Measurements from ENCODE around the gene BCL11A. TPM values are rescaled to one million over a fixed set of nuclear protein-coding genes. Genes with fewer than 3 reads are reported as not detected.

Gene BCL11A
- total and polyA plus RNA-seq, 2 experiments from 2014 or later: 57.5 to 77.6 TPM

DNA sequence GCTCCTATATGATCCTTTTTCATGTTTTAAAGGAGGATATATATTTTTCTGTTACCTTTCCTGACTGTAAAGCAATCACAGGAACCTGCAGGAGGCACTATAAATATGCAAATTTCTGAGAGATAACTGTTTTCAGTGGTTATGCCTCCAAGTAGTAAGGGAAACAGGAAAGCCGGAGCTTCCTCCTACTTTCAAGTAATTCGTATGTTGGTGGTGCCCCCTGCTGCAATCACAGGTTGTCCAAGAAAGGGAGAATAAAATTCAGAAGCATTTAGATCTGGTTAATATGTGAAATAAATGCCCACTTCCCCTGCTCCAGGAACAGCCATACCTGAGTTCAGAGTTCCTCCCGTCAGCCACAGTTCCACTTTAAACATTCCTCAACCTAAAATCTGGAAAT, 12.0 kb upstream of the BCL11A start:
- peaks cover 4% of the 10 kb centered on the region for H3K27me3 Mint-ChIP-seq (ENCODE audit: insufficient read depth, low read depth, poor library complexity)
- Histone ChIP-seq H3K9me2 (ENCODE audit: insufficient read depth) (no peaks in the 10 kb centered on the region), H2AFZ (no peak overlapping the region), H3K27ac (ENCODE audit: low read depth) (no peak overlapping the region), H3K79me2 (replicated peaks; ENCODE audit: insufficient read depth) (no peaks in the 10 kb centered on the region), H3K27me3 (ENCODE audit: insufficient read depth) (peaks cover 35% of the 10 kb centered on the region), H3K36me3 (ENCODE audit: insufficient read depth) (no peaks in the 10 kb centered on the region), H3F3A (replicated peaks; ENCODE audit: low read depth) (no peaks in the 10 kb centered on the region), H3K4me1 (ENCODE audit: insufficient read depth) (peaks cover 39% of the 10 kb centered on the region), H3K4me2 (no peak overlapping the region), H3K4me3 (no peak overlapping the region), H4K20me1 (replicated peaks; ENCODE audit: insufficient read depth) (no peaks in the 10 kb centered on the region)
- no peaks in the 10 kb centered on the region for H3K9me3 Mint-ChIP-seq
- H3K4me3 Mint-ChIP-seq: no peak overlapping the region
- DNase-seq (ENCODE audit: low spot score) (peak; percentile 69), ATAC-seq (no peak)
- peaks cover 33% of the 10 kb centered on the region for H3K4me1 Mint-ChIP-seq
- TF ChIP-seq CTCF (conservative IDR thresholded peaks at IDR 0.05; ENCODE audit: low read depth in 2 of 2) (peak; percentile 51 to 66), EZH2 (IDR thresholded peaks at IDR 0.05; ENCODE audit: low read depth, unreplicated experiment) (no peak)
- no peaks in the 10 kb centered on the region for H3K36me3 Mint-ChIP-seq (ENCODE audit: low read depth)
- no peak overlapping the region for H3K27ac Mint-ChIP-seq

- H3K27ac ChIP-seq (ENCODE audit: low read depth): no peak overlapping the region
- Mint-ChIP-seq H3K9me3 (no peaks in the 10 kb centered on the region), H3K27me3 (ENCODE audit: insufficient read depth, low read depth, poor library complexity) (peaks cover 7% of the 10 kb centered on the region), H3K27ac (no peak overlapping the region), H3K4me1 (peaks cover 18% of the 10 kb centered on the region), H3K4me3 (no peak overlapping the region), H3K36me3 (ENCODE audit: low read depth) (no peaks in the 10 kb centered on the region)
- no peak overlapping the region for H2AFZ ChIP-seq
- H3K36me3 ChIP-seq (ENCODE audit: insufficient read depth): no peaks in the 10 kb centered on the region
- no peaks in the 10 kb centered on the region; the same call in 1 of the 2 replicates for H3F3A ChIP-seq (replicated peaks; ENCODE audit: low read depth)
- H3K4me3 ChIP-seq: no peak overlapping the region
- no peak overlapping the region for H3K4me2 ChIP-seq
- DNase-seq (ENCODE audit: low spot score) (peak; percentile 80), ATAC-seq (peak; percentile 54)
- no peaks in the 10 kb centered on the region for H4K20me1 ChIP-seq (replicated peaks; ENCODE audit: insufficient read depth)
- H3K9me2 ChIP-seq (ENCODE audit: insufficient read depth): no peaks in the 10 kb centered on the region
- H3K79me2 ChIP-seq (replicated peaks; ENCODE audit: insufficient read depth): no peaks in the 10 kb centered on the region
- TF ChIP-seq NANOG (IDR thresholded peaks at IDR 0.05; ENCODE audit: borderline replicate concordance) (no peak), CTCF (conservative IDR thresholded peaks at IDR 0.05; ENCODE audit: low read depth in 2 of 2) (peak; percentile 67 to 73)
- TF ChIP-seq, protein P1, sequence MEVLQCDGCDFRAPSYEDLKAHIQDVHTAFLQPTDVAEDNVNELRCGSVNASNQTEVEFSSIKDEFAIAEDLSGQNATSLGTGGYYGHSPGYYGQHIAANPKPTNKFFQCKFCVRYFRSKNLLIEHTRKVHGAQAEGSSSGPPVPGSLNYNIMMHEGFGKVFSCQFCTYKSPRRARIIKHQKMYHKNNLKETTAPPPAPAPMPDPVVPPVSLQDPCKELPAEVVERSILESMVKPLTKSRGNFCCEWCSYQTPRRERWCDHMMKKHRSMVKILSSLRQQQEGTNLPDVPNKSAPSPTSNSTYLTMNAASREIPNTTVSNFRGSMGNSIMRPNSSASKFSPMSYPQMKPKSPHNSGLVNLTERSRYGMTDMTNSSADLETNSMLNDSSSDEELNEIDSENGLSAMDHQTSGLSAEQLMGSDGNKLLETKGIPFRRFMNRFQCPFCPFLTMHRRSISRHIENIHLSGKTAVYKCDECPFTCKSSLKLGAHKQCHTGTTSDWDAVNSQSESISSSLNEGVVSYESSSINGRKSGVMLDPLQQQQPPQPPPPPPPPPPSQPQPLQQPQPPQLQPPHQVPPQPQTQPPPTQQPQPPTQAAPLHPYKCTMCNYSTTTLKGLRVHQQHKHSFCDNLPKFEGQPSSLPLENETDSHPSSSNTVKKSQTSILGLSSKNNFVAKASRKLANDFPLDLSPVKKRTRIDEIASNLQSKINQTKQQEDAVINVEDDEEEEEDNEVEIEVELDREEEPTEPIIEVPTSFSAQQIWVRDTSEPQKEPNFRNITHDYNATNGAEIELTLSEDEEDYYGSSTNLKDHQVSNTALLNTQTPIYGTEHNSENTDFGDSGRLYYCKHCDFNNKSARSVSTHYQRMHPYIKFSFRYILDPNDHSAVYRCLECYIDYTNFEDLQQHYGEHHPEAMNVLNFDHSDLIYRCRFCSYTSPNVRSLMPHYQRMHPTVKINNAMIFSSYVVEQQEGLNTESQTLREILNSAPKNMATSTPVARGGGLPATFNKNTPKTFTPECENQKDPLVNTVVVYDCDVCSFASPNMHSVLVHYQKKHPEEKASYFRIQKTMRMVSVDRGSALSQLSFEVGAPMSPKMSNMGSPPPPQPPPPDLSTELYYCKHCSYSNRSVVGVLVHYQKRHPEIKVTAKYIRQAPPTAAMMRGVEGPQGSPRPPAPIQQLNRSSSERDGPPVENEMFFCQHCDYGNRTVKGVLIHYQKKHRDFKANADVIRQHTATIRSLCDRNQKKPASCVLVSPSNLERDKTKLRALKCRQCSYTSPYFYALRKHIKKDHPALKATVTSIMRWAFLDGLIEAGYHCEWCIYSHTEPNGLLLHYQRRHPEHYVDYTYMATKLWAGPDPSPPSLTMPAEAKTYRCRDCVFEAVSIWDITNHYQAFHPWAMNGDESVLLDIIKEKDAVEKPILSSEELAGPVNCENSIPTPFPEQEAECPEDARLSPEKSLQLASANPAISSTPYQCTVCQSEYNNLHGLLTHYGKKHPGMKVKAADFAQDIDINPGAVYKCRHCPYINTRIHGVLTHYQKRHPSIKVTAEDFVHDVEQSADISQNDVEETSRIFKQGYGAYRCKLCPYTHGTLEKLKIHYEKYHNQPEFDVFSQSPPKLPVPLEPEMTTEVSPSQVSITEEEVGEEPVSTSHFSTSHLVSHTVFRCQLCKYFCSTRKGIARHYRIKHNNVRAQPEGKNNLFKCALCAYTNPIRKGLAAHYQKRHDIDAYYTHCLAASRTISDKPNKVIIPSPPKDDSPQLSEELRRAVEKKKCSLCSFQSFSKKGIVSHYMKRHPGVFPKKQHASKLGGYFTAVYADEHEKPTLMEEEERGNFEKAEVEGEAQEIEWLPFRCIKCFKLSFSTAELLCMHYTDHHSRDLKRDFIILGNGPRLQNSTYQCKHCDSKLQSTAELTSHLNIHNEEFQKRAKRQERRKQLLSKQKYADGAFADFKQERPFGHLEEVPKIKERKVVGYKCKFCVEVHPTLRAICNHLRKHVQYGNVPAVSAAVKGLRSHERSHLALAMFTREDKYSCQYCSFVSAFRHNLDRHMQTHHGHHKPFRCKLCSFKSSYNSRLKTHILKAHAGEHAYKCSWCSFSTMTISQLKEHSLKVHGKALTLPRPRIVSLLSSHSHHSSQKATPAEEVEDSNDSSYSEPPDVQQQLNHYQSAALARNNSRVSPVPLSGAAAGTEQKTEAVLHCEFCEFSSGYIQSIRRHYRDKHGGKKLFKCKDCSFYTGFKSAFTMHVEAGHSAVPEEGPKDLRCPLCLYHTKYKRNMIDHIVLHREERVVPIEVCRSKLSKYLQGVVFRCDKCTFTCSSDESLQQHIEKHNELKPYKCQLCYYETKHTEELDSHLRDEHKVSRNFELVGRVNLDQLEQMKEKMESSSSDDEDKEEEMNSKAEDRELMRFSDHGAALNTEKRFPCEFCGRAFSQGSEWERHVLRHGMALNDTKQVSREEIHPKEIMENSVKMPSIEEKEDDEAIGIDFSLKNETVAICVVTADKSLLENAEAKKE (CRISPR knock-in tag; IDR thresholded peaks at IDR 0.05): peak; percentile 65; the same call in 1 of the 2 replicates
- H3K27me3 ChIP-seq (ENCODE audit: insufficient read depth): peaks cover 32% of the 10 kb centered on the region
- peaks cover 23% of the 10 kb centered on the region for H3K4me1 ChIP-seq (ENCODE audit: insufficient read depth)
Observed at GRCh38 chr2:60560734-60561644, 7.5 kb upstream of the BCL11A start.

Measured in GM23338 (cell line).